G401 (cell line): ENCODE data around the gene ZBTB11. TPM values are rescaled to one million over a fixed set of nuclear protein-coding genes. Genes with fewer than 3 reads are reported as not detected.
"Not testable (repeated sequence)": the region's sequence is repeated elsewhere in the genome, so short reads cannot be mapped to it uniquely, and the experiment has no call there.

Experiments used
- DNase-seq: peaks from one replicate; pipeline ENCODE4 v3.0.0-alpha.2; 2015; ENCODE audit warnings: low spot score
- in situ Hi-C: cut with HindIII; loops from 2 replicates; pipeline ENCODE4 v1.10.0; 2016; ENCODE audit warnings: low sequenced_read_pairs, mixed read lengths
- total RNA-seq: library from RNA; depleted of rRNA; stranded (reverse); fragments of >200 nt; shearing (Covaris generic); gene quantifications from 2 replicates; pipeline ENCODE4 v1.2.3, GENCODE V29; 2014; rRNA removed

Gene ZBTB11
- total RNA-seq, 1 experiment from 2014 or later = 20.0 TPM

- no peak for DNase-seq
- in situ Hi-C loops = no loop called here
Observed at GRCh38 chr3:101631098-101631796, 45.7 kb downstream of the ZBTB11 start.

GRCh38 chr3:101629219-101629618 is 47.7 kb downstream of the ZBTB11 start:
- in situ Hi-C loops = no loop called here

GRCh38 chr3:101625879-101626278 is 51.1 kb downstream of the ZBTB11 start:
- in situ Hi-C loops = no loop called here
- DNase-seq = no peak

More at GRCh38 chr3:101629219-101629618, 47.7 kb downstream of the ZBTB11 start:
- DNase-seq = no peak

- DNase-seq = no peak
- in situ Hi-C loops = no loop called here
Observed at GRCh38 chr3:101624857-101625256, 52.1 kb downstream of the ZBTB11 start.

- in situ Hi-C loops = no loop called here
- no peak for DNase-seq
Observed at GRCh38 chr3:101623656-101624055, 53.3 kb downstream of the ZBTB11 start.

- no peak for DNase-seq
- in situ Hi-C loops = no loop called here
Observed at GRCh38 chr3:101619734-101620133, 57.2 kb downstream of the ZBTB11 start.

- no peak for DNase-seq
- in situ Hi-C loops = no loop called here
Observed at GRCh38 chr3:101618726-101619125, 58.2 kb downstream of the ZBTB11 start.

GRCh38 chr3:101617478-101617877 is 59.5 kb downstream of the ZBTB11 start:
- no peak for DNase-seq
- in situ Hi-C loops = no loop called here

- in situ Hi-C loops = no loop called here
- DNase-seq = no peak
Observed at GRCh38 chr3:101615525-101615924, 61.4 kb downstream of the ZBTB11 start.

- in situ Hi-C loops, DNase-seq: not testable (repeated sequence)
Observed at GRCh38 chr3:101613014-101613413, 63.9 kb downstream of the ZBTB11 start.

- in situ Hi-C loops = no loop called here
- DNase-seq = no peak
Observed at GRCh38 chr3:101611023-101611422, 65.9 kb downstream of the ZBTB11 start.

- in situ Hi-C loops, DNase-seq: not testable (repeated sequence)
Observed at GRCh38 chr3:101605398-101605797, 71.5 kb downstream of the ZBTB11 start.

GRCh38 chr3:101603184-101603583 is 73.7 kb downstream of the ZBTB11 start:
- in situ Hi-C loops = no loop called here
- no peak for DNase-seq

GRCh38 chr3:101602731-101603130 is 74.2 kb downstream of the ZBTB11 start:
- DNase-seq = no peak
- in situ Hi-C loops = no loop called here

Other genes with a start within 250 kb of the ZBTB11 start
- gene SENP7, start 163.9 kb downstream of the ZBTB11 start, total RNA-seq = 2.7 and 7.3 TPM in 2 replicates
- 44.8 and 62.1 TPM in 2 replicates for gene TRMT10C, start 115.3 kb downstream of the ZBTB11 start, total RNA-seq
- 123 and 148 TPM in 2 replicates for gene PCNP, start 103.0 kb downstream of the ZBTB11 start, total RNA-seq
- gene RPL24, start 9.6 kb upstream of the ZBTB11 start, total RNA-seq = 1,940 and 2,373 TPM in 2 replicates
- gene CEP97, start 47.5 kb upstream of the ZBTB11 start, total RNA-seq = 9.9 and 11.0 TPM in 2 replicates
- 12.3 and 13.9 TPM in 2 replicates for gene NXPE3, start 102.1 kb upstream of the ZBTB11 start, total RNA-seq
- 4.7 and 15.7 TPM in 2 replicates for gene NFKBIZ, start 172.4 kb upstream of the ZBTB11 start, total RNA-seq